Fibroblast of skin of abdomen (primary cell): ENCODE measurements around the gene OTULIN.

Source experiments
- DNase-seq: peaks from one replicate; pipeline ENCODE4 v3.0.0-alpha.2; 2013

The OTULIN gene

DNA sequence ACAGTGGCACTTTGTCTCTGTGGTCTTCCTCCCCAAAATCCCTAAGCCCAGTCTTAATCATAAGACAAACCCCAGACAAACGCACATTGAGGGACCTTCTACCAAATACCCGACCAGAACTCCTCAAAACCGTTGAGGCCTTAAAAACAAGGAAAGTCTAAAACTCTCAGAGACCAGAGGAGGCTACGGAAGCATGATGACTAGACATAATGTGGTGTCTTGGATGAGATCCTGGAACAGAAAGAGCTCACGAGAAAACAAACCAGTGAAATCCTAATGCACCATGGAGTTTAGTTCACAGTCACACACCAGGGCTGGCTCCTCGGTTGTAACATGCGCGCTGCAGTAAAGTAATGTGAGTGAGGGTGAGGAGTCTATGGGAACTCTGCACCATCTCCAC, 58.4 kb downstream of the OTULIN start:
- DNase-seq: no peak

- DNase-seq: no peak
These were observed 59.2 kb downstream of the OTULIN start for GRCh38 chr5:14723701-14724132.

DNA sequence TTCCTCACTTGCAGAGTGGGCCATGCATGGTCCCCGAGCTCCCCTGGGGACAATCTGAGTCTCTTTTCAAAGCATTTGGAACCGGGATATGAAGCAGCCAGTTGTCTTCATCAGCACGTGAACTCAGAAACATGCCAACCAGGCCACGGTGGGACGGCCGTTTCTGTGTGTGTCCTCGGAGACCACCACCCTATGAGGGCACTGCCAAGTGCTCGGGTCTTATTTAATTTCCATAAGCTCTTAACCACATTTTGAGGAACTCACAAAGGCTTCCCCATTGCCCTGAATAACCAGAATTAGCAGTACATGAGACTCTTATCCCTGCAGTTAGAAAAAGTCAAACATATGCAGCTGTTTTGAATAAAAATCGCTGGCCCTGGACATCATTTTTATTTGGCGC, 60.1 kb downstream of the OTULIN start:
- DNase-seq: no peak

DNA sequence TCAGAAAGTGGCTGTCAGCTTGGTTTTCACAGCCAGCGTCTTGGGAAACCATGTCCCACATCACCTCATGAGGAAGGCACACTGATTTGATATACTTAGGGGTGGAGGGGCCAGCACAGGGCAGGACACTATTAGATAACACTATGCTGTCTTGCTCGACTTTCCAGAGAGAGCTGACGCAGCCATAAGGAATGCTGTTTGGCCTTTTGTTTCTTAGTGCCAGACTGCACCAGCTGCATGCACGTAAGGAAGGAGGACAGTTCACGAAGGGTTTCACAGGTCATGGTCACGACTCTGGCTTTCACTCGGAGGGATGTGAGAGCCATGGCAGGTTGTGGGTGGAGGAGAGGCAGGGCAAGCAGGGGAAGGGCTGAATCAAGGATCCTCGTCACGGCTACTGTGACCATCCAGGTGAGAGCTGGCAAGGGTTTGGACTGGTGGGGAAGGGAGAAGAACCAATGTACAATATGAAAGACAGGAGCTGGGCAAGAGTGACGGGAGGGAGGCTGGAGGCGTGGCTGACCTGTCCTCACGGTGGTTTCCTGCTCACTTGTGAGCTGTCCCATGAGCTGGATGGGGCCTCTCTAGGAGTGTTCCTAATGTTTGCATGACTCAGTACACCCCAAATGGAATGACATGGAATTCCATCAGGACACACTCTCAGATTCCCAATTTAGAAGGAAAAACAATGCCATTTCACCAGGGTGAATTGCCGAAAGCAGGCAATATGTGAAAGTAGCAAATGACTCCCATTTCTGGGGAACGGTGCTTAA, 61.7 kb downstream of the OTULIN start:
- DNase-seq: peak; percentile 39

DNA sequence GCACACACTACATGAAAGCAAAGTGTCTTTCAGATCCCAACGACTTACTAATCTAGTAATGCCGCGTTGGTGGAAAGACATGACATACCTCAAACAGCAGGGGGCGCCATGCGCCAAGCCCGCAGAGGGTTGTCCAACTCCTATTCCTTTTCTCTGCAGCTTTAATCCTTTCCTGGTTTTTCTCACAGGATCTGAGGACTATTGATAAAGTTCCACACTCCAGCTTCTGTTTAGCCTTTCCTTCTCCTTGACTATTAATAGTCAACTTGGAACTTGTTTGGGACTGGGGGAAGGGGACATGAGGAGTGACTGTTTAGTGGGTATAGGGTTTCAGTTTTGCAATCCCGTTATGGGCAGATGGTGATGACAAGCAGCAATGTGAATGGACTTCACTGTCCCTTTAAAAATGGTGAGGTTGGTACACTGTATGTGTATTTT, 62.9 kb downstream of the OTULIN start:
- DNase-seq: peak; percentile 74

GRCh38 chr5:14727928-14728458, 63.5 kb downstream of the OTULIN start:
- DNase-seq: no peak

- no peak for DNase-seq
These were observed 64.0 kb downstream of the OTULIN start for GRCh38 chr5:14728459-14728938.

DNA sequence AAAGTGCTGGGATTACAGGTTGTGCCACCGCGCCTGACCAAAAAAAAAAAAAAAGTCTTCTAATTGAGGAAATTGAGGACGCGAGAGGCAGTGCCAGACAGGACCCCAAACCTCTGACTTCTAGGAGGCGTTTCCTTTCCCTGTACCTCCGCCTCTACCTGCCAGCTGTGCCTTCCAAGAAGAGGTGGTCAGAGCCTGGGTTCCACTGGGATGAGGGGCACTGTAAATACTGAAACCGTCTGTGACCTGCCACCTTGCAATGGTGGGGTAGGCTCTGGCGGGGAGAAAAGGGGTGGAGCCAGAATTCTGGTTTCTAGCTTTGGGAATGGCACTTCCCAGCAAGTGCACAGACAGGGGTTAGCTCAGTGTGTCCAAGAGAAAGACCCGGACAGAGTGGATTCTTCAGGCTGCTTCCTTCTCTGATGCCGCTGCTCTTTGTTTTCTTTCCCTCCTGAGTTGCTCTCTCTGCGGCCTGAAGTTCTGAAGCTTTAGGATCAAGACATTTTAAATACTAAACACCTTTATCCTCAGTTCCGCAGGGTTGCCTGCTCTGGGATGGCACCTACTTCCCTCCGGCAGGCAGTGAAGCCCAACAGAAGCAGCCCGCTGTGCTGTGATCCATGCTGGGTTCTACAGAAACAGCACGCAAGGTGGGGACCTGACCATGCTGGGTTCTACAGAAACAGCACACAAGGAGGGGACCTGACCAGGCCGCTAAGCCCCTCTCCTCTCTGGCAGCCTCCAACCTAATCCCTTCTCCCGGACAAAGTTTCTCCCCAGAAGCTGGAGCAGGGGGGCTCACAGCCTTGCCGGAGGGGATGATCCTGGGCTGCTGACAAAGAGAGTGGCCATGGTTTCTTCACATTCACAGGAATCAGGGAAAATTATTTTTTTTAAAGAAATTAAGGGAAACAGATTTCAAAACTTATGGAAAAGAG, 65.2 kb downstream of the OTULIN start:
- no peak for DNase-seq

DNA sequence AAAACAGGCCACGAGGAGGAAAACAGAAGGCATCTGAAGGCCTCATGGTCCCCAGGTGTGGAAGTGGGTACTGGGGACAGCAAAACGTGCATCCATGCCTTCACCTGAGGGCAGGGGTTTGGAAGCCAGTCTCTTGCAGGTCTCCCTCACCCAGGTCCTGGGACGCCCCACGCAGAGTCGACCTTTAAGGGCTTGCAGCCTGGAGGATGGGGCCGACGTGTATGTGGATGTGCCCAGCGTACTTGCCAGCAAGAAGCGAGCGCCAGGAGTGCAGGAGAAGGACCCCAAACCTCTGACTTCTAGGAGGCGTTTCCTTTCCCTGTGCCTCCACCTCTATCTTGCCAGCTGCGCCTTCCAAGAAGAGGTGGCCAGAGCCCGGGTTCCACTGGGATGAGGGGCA, 65.9 kb downstream of the OTULIN start:
- no peak for DNase-seq

DNA sequence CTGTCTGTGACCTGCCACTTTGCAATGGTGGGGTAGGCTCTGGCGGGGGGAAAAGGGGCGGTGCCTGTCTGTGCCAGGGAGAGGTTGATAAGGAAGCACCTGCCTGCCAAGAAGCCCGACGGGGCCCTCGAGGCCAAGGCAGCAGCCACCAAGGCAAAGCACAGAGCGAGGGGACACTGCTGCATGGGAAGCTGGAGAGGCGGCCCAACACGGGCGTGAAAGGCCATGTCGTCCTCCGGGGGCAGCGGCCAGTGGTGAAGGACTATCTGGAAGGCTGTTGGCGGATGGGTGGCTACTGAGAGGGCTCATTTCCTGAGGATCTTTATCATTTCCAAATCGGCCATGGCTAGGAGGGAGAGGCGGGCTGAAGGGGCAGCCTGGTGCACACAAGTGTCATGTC, 66.4 kb downstream of the OTULIN start:
- DNase-seq: no peak

GRCh38 chr5:14732991-14733390, 68.5 kb downstream of the OTULIN start:
- no peak for DNase-seq

GRCh38 chr5:14733661-14734060, 69.1 kb downstream of the OTULIN start:
- DNase-seq: no peak

- no peak for DNase-seq
These were observed 69.9 kb downstream of the OTULIN start for GRCh38 chr5:14734396-14734795.

GRCh38 chr5:14735944-14736343, 71.4 kb downstream of the OTULIN start:
- DNase-seq: no peak

- DNase-seq: no peak
These were observed 72.8 kb downstream of the OTULIN start for GRCh38 chr5:14737291-14737690.

DNA sequence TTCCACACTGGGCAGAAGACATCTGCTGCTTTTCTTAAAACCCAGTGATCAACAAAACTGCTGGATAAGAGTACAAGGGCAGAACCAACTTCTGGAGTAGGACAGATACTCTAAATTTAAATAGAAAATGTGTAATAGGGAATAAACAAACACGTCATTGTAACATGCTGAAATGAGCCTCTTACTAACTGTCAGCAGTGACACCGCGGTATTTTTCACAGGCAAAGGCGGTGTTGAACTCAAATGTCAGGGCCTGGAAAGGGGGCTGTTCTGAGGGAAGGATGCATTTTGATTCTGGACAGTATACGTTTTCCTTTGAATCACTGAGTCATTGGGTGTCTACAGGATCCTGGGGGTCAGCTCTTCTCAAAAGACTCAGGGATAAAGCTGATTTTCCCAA, 73.5 kb downstream of the OTULIN start:
- no peak for DNase-seq

GRCh38 chr5:14739538-14739937, 75.0 kb downstream of the OTULIN start:
- DNase-seq: peak; percentile 29

GRCh38 chr5:14739981-14740380, 75.5 kb downstream of the OTULIN start:
- no peak for DNase-seq

GRCh38 chr5:14741131-14741530, 76.6 kb downstream of the OTULIN start:
- no peak for DNase-seq

DNA sequence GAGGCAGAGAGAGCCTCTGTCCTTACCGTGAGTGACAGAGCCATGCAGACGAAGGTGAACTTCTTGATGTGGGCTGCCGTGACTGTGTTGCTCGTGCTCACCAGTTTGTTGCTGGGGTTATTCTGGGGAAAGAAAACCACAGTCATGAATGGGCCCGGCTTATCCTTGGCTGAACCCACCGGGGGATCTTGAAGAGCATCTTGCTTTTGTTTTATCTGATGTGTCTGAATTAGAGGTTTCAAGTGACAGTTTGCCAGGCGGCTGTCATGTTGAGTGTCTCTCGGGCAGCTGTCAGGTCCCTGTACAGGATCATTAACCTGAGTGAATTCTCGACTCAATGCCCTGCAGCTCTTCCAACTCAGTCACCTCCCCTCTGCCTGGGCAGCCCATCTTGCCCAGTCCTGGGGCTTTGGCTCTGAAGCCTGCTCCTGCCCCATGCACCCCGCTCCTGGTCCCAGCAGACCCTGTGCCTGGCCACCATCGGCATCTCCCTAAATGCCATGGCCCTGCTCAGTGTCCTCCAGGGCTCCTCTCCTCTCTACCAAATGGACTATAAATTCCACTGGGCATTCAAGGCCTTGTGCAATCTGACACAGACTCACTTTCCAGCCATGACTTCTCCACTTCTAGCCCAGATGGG, 77.4 kb downstream of the OTULIN start:
- DNase-seq: no peak

DNA sequence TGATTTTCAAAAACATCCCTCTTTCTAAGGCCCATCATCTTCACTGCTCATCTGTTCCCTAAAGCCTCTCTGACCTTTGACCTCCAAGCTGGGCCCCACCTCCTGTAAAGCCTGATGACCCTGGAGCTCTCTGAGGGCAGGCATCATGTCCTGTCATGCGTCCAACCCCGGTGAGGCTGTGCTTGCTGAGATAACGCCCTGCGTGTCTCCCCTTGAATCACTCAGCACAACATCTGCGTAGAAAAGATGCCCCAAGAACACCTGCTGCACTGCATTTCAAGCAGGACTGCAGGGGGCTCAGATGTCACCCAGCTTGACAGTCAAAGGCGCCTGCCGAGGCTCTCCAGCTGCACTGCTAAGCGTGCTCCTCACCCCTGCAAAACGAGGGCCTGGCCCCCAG, 78.0 kb downstream of the OTULIN start:
- DNase-seq: no peak

DNA sequence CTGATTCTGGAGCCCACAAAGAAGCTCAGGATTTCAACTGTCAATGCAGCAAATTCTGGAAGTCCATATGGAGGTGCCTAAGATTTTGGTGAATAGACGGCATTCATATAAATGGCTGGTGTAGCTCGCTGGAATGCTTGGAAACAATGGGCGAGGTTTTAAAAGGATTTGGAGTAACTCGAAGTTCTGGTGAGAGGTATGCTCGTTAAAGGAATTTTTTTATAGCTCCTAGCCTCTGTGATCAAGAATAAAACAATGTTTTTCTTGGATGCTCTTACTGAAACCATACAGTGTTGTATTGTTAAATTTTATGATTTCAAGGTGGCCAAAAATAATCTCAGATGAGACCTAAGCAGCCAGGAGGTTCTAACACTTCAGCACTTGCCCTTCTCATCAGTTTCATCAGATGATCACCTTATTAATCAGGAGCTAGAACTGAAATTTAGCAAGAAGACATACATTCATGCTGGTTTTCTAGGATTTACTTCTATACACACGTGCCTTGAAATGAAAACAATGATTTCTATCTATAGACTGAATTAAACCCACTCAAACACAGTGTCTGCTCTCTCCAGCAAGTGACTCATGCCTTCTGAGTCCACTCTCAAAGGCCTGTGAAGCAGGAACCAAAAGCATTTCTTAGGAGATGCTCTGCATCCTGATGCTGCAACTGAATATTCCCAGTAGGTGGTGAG, 79.2 kb downstream of the OTULIN start:
- peak; percentile 47 for DNase-seq
